ENCODE results near the gene STEAP4.
A peak's percentile ranks its signal among the peaks of the same experiment; 100 is the strongest.

Gene STEAP4

DNA sequence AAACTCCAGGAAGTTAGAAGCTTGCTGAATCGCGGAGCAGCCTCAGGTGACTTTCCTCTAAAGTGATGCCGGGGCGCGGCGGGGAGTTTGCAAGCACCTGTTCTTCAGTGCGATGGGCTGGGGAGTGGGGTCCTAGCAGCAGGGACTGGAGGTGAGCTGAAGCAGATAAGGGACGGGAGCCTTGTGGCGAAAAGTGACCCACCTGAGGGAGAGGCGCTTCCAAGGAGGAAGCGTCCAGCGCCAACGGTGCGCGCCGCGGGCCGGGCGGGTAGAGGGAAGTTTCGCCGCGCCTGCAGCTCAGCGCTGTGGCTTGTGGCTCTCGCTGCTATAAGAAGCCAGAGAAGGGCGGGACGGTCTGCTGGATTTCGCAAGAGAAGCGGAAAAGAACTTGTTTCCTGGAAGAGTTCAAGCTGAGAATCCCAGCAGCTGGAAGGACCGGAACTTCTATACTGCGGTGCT is at the start of gene STEAP4:
Gene STEAP4 (minus strand): TSS at position 305 of the 459 bp plus-strand sequence. CDS start 22,625 bp downstream, outside the sequence.
- peak; percentile 68 for DNase-seq (ENCODE audit: low read depth)

- no peak for DNase-seq (ENCODE audit: low read depth)
Observed at GRCh38 chr7:88355011-88355410, 48.3 kb upstream of the STEAP4 start.

DNA sequence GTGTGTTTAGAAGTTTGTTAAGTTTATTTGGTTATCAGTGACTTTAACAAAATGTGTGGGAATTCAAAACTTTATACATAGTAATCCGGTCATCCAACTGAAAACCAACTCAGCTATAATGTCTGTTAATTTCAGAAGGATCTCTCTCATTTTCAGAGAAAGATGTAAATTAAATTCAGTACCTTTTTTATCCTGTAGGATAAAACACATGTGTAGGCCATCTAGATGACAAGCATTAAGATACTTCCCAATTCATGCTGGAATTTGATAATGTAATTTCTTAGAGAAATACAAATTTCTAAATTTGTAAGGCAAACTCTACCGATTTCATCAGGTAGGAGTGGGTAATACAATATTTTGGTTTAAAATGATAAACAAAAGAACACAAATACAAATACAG is 43.4 kb upstream of the STEAP4 start:
- DNase-seq (ENCODE audit: low read depth) = no peak

DNA sequence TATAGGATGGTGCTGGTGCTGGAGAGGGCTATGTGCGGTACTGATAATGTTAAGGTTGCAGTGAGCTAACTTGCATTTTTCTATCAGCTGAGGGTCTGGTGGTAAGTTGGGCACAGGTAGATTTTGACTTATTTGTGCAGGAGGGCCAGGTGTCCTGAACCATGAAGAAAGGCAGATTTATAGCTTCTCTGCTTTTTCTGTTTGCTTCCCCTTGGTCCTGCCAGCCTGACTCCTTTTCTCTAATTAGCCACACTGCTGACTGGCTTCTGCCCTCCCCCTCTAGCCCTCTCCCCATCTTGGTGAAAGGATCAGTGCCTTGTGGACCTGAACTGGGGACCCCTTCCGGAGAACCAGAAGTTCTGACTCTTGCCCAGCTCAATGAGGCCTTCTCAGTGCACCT is 40.8 kb upstream of the STEAP4 start:
- DNase-seq (ENCODE audit: low read depth) = no peak

- no peak for DNase-seq (ENCODE audit: low read depth)
Observed at GRCh38 chr7:88347090-88347489, 40.4 kb upstream of the STEAP4 start.

GRCh38 chr7:88346357-88346756 is 39.7 kb upstream of the STEAP4 start:
- no peak for DNase-seq (ENCODE audit: low read depth)

- DNase-seq (ENCODE audit: low read depth) = peak; percentile 28
Observed at GRCh38 chr7:88344956-88345832, 38.5 kb upstream of the STEAP4 start.

DNA sequence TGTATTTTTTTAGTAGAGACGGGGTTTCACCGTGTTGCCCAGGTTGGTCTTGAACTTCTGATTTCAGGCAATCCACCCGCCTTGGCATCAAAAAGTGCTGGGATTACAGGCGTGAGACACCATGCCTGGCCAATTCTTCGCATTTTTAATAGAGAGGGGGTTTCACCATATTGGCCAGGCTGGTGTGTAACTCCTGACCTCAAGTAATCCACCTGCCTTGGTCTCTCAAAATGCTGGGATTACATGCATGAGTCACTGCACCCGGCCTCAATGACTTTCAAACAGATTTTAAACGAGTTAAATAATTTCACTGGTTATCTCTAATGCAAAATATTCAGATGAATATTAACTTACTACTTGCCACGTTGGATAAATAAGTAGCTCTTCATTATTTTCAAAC is 37.6 kb upstream of the STEAP4 start:
- DNase-seq (ENCODE audit: low read depth) = no peak

- no peak for DNase-seq (ENCODE audit: low read depth)
Observed at GRCh38 chr7:88339195-88339922, 32.7 kb upstream of the STEAP4 start.

GRCh38 chr7:88338503-88338902 is 31.8 kb upstream of the STEAP4 start:
- DNase-seq (ENCODE audit: low read depth) = no peak

DNA sequence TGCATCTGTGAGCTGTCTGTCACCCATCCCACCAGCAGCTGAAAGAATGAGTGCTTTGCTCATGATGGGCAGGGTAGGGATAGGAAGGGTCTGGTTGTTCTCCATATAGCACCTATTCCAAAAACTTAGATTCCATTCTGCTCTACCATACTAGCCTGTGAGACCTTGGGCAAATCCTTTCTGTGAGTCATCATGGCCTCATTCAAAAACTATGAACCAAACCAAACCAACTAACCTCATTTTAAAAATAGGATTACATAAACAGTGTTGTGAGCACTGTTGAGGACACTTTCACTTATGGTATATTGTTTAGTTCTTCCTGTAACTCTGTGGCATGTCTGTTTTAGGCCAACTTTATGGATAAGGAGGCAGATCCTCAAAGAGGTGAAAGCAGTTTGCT is 30.9 kb upstream of the STEAP4 start:
- peak; percentile 61 for DNase-seq (ENCODE audit: low read depth)

GRCh38 chr7:88331322-88331721 is 24.6 kb upstream of the STEAP4 start:
- DNase-seq (ENCODE audit: low read depth) = no peak

GRCh38 chr7:88329532-88330463 is 23.1 kb upstream of the STEAP4 start:
- no peak for DNase-seq (ENCODE audit: low read depth)

DNA sequence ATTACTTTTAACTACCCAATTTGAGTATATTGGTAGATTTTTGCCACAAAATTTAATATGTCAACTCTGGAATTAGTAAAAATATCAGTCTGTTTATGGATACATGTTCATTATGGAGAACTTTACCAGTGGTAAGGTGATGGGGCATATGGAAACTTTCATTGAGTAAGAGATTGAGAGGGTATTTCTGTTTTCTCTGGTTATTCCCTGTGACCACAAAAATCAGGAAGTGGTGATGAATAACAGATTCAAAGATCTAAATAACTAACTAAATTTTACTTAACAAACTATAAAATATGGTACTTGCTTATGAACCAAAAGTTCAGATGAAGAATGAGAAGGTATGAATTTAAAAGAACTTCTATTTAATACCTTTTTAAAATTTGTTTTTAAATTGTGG is 22.1 kb upstream of the STEAP4 start:
- DNase-seq (ENCODE audit: low read depth) = peak; percentile 8

DNA sequence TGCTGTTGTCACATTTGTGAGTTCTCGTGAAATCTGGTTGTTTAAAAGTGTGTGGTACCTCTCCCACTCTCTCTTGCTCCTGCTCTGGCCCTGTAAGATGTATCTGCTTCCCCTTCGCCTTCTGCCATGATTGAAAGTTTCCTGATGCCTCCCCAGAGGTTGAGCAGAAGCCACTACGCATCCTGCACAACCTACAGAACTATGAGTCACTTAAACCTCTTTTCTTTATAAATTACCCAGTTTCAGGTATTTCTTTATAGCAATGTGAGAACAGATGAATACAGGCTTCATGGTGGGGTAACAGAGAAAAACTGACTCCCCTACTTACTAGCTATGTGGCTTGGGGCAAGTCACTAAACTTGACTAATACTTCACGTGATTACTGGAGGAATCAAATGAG is 18.0 kb upstream of the STEAP4 start:
- no peak for DNase-seq (ENCODE audit: low read depth)

DNA sequence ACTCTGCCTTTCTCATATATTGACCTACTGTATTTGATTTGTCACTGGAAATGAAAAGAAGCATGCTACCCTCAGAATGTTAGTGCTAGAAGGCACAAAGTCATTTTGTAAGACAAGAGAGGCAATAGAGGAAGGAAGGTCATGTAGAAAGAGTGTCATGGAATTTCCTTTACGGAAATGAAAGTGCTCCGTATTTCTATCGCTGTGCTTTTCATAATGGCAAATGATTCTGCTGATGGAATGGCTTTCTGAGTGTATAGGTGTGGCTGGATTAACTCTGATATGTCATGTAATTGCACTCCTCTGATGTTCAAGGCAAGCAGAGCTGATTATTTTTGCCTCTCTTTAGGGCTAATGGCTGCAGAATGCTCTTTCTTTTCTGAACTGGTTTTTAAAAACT is 15.5 kb upstream of the STEAP4 start:
- no peak for DNase-seq (ENCODE audit: low read depth)

DNA sequence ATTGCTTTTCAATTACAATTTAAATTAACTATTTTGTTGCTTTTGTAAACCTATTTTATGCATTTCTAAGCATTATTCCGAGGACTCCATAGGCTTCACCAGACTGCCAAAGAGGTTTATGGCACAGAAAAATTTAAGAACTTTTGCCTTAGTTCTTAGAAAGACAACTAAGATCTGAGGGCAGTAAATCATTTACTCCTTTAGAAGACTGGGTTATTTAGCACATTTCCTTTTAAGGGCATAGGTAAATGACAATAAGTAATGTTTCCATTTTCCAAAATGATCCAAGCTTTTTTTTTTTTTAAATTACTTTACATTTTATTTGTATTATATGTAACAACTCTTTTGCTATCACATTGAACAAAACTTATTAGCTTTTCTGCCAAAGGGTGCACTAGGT is 15.0 kb upstream of the STEAP4 start:
- no peak for DNase-seq (ENCODE audit: low read depth)

GRCh38 chr7:88318196-88318595 is 11.5 kb upstream of the STEAP4 start:
- no peak for DNase-seq (ENCODE audit: low read depth)

DNA sequence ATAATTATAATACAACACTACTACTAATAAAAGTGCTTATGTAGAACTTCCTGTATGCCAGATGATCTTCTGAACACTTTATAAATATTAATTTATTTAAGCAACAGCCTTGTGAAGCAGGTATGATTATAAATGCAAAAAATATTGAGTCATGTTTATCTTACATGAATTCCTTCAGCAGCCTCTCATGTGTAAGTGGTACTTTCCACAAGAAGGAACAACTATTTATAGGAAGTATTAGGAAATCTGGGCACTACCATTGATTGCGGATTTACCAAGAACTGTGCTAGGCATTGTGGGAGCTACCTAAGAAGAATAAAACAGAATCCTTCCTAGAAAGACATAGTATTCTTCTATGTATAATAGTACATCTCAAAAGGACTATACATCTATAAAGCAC is 10.7 kb upstream of the STEAP4 start:
- DNase-seq (ENCODE audit: low read depth) = no peak

DNA sequence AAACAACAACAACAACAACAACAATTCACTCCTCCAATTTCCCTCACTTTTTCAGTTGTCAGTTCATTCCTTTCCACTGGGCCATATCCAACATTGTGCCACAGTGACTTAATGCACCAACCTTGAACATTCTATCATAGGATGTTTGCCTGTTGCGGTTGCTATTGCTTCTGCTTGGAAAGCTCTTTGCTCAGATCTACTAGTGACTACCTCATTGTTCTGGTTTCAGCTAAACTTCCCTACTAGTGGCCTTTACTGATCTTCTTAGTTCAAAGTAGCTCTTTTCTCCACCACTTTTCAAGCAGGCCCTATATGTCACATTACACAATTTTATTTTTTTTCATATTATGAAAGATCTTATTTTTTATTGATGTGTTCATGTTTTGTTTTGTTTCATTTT is 9.8 kb upstream of the STEAP4 start:
- no peak for DNase-seq (ENCODE audit: low read depth)

DNA sequence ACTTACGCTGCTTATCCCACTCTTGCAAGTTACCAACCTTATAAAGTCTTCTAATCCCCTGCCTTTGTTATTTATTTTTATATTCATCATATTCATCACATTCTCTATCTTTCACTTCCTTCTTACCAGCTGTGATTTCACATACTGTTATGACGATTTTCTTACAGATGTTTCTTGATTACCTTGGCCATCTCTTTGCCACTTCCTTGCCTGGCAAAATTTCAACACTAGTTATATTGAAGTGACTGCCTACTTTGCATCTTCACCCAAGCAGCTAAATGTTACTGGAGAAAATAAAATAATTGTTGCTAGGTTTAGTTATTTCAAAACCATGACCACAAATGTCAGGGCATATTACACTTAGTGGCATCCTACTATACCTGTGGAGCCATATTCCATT is 8.8 kb upstream of the STEAP4 start:
- DNase-seq (ENCODE audit: low read depth) = no peak

DNA sequence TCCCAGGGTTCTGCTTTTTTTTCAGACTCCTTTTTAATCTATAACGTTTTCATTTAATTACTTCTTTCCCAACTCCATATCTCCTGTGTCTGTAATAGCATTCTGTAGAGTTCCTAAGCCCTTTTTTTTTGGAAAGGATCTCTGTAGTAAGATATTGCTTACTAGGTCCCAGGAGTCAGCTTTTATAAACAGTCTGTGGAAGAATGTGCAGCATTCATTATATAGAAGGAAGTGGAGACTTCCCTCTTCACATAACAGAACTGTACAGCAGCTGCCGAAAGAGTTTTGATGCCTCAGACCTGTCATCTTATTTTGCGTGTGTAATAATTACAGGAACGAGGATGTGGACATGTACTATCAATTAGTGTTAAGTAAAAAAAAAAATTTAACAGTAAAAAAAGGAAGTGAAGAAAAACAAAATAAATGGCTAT is 7.4 kb upstream of the STEAP4 start:
- no peak for DNase-seq (ENCODE audit: low read depth)
